Fibroblast of skin of right quadriceps (primary cell): Measurements from ENCODE around the gene SPARCL1.
A peak's percentile ranks its signal among the peaks of the same experiment; 100 is the strongest.

Experiments used
- DNase-seq: peaks from one replicate; pipeline ENCODE4 v3.0.0-alpha.2; 2013

The SPARCL1 gene

DNA sequence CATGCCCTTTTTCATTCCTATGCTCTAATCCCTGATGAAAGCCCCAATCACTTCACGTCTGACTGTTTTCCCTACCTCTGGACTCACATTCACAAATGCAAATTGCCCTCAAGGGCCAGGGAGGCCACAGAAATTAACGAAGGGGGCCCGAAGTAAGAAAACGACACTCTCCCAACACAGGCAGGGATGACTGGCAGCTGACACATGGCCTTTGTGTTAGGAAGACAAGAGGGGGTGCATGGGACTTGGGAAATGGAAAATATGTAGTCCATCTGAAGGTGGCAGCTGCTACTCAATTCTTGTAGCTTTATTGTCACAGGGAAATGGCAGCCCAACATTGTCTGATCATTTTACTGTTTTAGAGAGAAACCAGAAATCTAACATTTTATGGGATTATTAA, 12.3 kb upstream of the SPARCL1 start:
- DNase-seq, result no peak

DNA sequence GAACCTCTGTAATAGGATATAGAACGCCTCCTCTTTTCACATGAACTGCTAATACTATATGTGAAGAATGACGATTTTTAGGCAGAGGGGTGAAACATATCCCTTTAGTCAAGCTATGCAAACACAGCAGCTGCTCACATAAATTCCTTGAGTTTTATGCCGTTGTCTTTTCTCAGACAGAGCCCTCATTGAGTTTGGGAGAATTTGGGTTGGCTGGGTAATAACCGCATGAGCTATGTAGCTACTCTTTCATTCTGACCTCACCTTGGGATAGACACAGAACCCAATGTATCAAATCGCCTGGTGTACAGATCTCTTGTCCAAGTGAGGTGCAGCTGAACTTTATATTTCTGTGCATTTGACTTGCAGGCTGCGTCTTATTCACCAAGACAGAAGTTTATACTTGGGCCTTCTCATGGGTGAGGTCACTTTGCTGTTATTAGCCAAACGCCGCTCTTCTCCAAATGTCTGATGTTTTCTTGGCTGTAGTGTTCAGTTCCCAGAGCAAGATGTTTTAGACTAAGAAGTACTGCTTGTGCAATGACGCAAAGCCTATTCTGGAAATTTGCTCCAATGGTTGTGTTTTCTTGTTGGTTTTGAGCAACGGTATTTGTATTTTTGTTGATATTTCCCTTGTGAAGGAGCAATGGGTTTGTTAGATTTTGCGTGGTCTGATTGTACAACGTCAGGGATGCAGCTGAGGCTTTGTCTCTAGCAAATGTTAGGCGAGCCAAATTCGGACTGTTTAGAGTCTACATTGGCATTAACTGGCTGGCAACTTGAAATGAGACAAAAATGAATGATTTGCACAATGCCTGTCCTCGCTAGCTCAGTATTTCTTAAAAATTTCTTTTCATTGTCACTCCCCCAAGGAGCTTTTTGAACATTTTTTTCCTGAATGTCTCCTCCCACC, 11.2 kb upstream of the SPARCL1 start:
- DNase-seq, result no peak

DNA sequence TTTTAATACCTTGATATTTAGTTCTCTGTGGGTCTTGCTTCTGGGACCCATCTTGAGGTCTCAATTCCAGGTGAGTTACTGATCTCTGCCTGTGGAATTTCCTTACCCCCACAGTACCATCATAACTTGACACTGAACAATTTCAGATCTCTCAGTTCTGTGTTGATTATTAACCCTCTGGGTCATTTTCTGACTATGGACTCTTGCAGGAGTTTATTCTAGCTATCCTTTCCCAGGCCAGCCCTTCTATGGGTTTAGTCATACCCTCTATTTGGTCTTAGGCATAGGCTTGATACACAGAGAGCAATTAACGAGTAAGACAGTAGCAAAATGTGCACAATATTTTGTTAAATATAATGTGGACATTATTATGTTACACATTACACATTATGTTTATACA, 3.7 kb upstream of the SPARCL1 start:
- no peak for DNase-seq

- DNase-seq, result no peak
Measured at GRCh38 chr4:87532109-87532508, 2.9 kb upstream of the SPARCL1 start.

GRCh38 chr4:87531621-87532020, 2.4 kb upstream of the SPARCL1 start:
- DNase-seq, result no peak

- peak; percentile 27 for DNase-seq
Measured at GRCh38 chr4:87530868-87531267, 1.7 kb upstream of the SPARCL1 start.

GRCh38 chr4:87530229-87530628, 1.1 kb upstream of the SPARCL1 start:
- DNase-seq, result no peak

- DNase-seq, result no peak
Measured at GRCh38 chr4:87527431-87528220, 1.6 kb downstream of the SPARCL1 start.

- no peak for DNase-seq
Measured at GRCh38 chr4:87525636-87526295, 3.4 kb downstream of the SPARCL1 start.

- DNase-seq, result no peak
Measured at GRCh38 chr4:87524456-87524855, 4.7 kb downstream of the SPARCL1 start.

DNA sequence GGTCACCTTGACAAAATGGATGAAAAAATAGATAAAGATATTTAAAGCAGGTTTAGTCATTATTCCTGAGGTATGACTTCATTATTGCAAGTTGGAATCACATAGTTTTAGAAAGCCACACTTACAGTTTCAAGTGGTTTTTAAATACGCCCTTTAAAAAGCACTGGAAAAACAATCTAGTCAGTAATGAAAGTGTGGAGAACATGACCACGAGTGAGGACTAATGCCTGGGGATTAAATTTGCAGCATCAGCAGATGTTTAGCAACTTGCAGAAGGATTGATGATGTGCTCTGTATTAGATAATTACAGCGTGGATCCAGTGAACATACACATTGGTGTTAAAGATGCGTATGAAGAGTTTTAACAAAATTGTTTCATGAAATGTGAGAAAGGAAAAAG, 5.9 kb downstream of the SPARCL1 start:
- DNase-seq, result no peak

DNA sequence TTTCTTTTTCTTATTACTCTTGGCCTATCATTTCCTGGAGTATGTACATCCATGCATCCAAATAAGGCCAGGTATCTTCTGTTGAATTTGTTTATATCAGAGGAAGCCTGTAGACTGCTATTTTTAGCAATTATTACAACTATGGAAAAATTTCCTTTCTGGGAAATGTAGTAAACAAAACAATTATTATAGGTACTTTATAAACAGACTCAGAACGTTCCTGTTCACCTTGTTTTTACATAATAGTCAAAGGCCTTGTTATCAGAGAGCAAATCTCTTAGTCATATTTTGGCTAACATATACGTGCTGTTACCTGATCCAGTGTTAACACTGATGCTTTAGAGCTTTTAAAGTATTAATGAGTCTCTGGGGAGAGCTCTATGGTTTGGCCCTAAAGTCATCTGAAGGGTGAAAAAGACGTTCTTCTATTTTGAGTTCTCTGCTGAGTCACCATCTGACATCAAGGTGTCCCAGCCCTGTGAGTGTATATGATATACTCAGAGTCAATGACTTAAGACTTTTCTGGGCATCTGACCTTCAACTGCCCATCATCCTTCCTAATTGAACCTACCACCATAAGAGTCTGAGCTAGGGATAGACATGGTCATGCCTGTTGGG, 7.3 kb downstream of the SPARCL1 start:
- peak; percentile 69 for DNase-seq

GRCh38 chr4:87521319-87521718, 7.9 kb downstream of the SPARCL1 start:
- DNase-seq, result no peak

DNA sequence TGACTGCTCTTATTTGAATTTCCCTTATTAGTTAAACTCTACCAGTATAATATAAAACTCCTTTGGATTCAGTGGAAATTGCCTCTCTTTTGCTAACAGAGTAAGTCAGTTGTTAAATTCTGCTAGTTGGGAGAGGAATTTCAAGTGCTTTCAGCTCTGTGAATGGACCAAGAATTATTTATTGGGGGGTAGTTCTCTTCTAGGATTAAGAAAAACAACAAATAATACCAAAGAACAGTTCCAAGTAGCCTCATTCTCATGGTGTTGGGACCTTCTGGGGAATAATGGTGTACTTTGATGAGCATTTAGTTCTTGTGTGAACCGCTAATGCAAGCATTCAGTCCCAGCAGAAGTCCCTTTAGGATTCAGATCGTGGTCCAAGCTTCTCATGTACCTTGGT, 11.6 kb downstream of the SPARCL1 start:
- no peak for DNase-seq

GRCh38 chr4:87516683-87517082, 12.5 kb downstream of the SPARCL1 start:
- DNase-seq, result no peak

DNA sequence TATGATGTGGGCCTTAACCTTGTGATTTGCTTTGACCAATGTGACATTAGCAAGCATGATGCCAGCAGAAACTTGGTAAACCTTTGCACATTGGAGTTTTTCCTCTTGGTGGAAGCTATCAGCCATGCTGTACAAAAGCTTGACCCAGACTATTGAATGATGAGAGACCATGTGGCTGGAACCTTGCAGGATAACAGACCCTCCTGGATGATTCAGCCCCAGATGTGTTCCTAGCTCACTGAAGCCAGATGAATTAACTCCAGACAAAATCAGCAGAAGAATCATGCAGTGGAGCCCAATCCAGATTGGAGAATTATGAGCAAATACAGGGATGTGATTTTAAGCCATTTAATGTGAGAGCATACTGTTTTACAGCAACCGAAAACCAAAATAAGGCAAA, 16.8 kb downstream of the SPARCL1 start:
- no peak for DNase-seq

DNA sequence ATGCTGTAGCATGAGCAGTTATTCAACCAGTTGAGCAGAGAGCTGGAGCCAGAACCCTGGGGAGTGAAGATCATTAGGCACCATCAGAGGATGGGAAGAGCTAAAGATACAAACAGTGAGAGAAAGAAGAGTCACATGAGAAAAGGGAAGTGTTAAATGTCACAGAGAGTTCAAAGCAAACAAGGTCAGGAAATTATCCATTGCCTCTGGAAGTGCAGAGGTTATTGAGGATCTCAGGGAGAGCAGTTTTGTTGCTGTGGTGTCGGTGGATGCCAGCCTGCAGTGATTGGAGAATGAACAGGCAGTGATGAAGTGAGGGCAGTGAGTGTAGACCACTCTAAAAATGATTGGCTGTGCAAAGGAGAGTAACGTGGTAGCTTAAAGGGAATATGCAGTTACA, 17.7 kb downstream of the SPARCL1 start:
- DNase-seq, result no peak

DNA sequence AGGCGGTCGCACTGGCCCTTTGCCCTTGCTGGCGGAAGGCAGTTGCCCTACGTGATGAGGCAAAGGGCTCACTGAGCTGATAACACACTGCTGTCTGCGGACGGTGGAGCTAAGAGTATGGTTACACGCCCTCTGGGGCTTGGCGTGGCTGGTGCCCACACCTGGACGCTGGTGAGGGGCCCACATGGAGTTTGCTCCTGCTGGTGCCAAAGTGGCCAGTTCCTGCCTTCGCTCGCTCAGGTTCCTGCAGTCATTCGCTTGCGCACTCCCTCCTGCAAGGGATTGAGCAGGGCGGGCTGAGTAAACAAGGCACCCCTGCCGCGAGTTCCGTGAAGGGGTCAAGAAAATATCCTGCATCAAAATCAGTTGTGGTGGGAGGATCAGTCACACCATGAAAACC, 18.4 kb downstream of the SPARCL1 start:
- DNase-seq, result no peak

- DNase-seq, result peak; percentile 86
Measured at GRCh38 chr4:87506974-87507701, 22.0 kb downstream of the SPARCL1 start.

DNA sequence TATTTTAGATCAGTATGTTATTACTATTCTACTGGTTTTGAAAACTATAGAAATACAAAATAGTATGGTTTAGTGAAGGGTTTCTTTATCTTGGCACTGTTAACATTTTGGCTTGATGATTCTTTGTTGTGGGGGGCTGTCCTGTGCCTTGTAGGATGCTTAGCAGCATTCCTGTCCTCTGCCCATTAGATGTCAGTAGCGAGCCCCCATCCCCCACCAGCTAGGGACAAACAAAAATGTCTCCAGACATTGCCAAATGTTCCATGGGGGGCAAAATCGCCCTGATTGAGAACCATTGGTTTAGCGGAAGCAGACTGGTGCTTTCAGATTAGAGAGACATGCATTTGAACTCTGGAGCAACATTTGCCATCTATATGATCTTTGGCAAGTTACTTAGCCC, 23.3 kb downstream of the SPARCL1 start:
- DNase-seq, result no peak

DNA sequence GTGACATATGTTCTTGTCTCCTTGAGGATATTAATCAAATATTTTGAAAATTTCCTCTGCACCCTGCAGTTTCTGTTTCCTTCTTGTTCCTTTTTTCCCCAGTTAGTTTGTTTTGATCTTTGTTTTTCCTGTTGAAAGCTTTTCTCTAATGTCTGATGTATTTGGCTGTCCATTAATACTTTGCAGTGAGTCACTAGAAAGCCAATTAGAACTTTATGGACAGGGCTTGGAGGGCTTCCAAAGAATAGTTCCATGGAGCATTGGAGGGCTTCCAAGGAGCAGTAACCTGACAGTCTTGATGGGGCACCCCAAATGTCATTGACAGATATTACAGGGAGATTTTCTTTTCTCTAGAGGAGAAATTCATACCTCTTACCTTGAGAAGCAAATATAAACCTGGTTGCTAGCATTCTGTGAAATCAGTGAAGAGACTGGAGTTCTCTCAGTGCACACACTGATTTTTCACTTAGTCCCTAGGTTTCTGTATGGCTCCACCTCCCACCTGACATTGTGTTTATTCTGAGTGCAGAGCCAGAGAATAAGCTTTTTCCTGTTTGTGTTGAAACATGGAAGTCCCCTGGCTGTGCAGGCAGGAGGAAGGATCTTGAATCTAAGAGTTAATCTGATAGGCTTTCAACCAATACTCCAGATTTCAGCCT, 26.5 kb downstream of the SPARCL1 start:
- DNase-seq, result peak; percentile 59

DNA sequence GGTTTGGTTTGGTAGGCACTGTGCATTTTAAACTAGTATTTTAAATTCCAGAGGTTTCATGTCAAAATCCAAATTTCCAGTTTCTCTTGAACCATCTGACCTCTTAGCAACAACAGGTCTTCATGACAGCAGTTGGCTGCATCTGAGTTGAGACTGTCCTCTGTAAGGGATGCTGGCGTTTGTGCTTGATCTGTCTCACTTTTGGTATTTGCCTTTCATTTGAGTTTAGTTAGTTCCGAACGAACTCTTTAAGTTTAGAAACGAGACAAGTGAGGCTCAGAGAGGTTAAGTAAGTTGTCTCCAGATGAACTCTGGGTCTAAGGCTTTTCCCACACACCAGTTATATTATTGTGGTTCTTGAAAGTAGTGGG, 29.1 kb downstream of the SPARCL1 start:
- DNase-seq, result no peak
